Measurements from ENCODE around the gene OR7D2. TPM values are rescaled to one million over a fixed set of nuclear protein-coding genes. Genes with fewer than 3 reads are reported as not detected.

OR7D2 gene
- total RNA-seq, 1 experiment from 2014 or later, result not detected

DNA sequence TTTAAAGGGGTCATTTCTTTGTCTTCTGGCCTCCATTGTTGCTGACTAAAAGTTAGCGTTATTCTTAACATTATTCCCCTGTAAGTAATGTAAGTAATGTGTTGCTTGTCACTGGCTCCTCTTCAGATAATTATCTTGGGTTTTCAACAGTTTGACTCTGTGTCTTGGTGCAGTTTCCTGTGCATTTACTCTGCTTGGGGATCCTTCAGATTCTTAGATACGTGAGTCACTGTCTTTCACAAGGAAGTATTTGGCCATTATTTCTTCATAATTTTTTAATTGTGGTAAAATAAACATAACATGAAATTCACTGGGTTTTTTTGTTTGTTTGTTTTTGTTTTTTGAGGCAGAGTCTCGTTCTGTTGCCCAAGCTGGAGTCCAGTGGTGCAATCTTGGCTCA lies 13.5 kb upstream of the OR7D2 start:
- ATAC-seq, result no peak
- no peak for DNase-seq (ENCODE audit: low spot score)
- Mint-ChIP-seq H3K27ac (no peak overlapping the region), H3K4me3 (no peak overlapping the region), H3K36me3 (peaks cover 49% of the 10 kb centered on the region), H3K9me3 (peaks cover 3% of the 10 kb centered on the region; the same call in 1 of the 2 replicates), H3K4me1 (no peaks in the 10 kb centered on the region), H3K27me3 (ENCODE audit: low read depth) (no peaks in the 10 kb centered on the region)
- ChIA-PET POLR2A (no interaction called here), CTCF (no interaction called here)
- TF ChIP-seq ZBTB21 (CRISPR knock-in tag; IDR thresholded peaks at IDR 0.05; ENCODE audit: borderline replicate concordance) (no peak), ATF1 (CRISPR knock-in tag; IDR thresholded peaks at IDR 0.05) (no peak), RORB (CRISPR knock-in tag; IDR thresholded peaks at IDR 0.05) (no peak), TCF7 (CRISPR knock-in tag; IDR thresholded peaks at IDR 0.05; ENCODE audit: low read depth) (no peak), NFE2L1 (CRISPR knock-in tag; IDR thresholded peaks at IDR 0.05) (no peak), ZNF423 (CRISPR knock-in tag; IDR thresholded peaks at IDR 0.05) (no peak), GABPB1 (CRISPR knock-in tag; IDR thresholded peaks at IDR 0.05) (no peak), MYBL2 (CRISPR knock-in tag; IDR thresholded peaks at IDR 0.05) (no peak), JAZF1 (CRISPR knock-in tag; IDR thresholded peaks at IDR 0.05) (no peak), SMAD4 (CRISPR knock-in tag; IDR thresholded peaks at IDR 0.05) (no peak), HMGA2 (CRISPR knock-in tag; IDR thresholded peaks at IDR 0.05) (no peak), NFATC4 (CRISPR knock-in tag; IDR thresholded peaks at IDR 0.05) (no peak)
- TF ChIP-seq, protein P1, sequence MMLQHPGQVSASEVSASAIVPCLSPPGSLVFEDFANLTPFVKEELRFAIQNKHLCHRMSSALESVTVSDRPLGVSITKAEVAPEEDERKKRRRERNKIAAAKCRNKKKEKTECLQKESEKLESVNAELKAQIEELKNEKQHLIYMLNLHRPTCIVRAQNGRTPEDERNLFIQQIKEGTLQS (CRISPR knock-in tag; conservative IDR thresholded peaks at IDR 0.05), result no peak
- TF ChIP-seq, protein P2, sequence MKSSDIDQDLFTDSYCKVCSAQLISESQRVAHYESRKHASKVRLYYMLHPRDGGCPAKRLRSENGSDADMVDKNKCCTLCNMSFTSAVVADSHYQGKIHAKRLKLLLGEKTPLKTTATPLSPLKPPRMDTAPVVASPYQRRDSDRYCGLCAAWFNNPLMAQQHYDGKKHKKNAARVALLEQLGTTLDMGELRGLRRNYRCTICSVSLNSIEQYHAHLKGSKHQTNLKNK (CRISPR knock-in tag; IDR thresholded peaks at IDR 0.05), result no peak
- TF ChIP-seq, protein P3, sequence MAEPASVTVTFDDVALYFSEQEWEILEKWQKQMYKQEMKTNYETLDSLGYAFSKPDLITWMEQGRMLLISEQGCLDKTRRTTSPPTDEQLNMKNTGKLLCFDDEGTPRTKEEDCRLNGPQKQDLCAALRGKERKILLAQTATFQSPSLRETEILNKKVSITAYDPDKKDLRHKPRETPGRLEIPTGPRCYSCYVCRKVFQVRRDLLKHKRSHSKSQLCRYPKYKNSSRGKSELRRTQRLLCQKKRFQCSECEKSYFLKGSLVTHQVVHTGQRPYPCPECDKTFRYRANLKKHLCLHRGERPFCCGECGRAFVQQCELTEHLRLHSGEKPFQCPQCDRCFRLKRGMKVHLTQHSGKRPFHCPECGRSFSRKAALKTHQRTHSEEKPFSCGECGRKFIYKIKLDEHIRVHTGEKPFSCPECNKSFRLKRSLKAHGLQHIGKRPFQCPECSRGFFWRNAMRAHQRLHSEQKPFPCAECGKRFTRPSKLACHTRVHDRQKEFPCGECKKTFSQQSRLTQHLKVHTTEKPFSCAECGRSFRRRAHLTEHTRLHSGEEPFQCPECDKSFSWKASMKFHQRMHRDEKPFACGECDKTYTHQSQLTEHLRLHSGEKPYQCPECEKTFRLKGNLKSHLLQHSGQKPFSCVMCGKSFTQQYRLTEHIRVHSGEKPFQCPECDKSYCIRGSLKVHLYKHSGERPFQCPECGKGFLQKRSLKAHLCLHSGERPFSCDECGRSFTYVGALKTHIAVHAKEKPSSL (CRISPR knock-in tag; conservative IDR thresholded peaks at IDR 0.05), result no peak
- TF ChIP-seq, protein P4, sequence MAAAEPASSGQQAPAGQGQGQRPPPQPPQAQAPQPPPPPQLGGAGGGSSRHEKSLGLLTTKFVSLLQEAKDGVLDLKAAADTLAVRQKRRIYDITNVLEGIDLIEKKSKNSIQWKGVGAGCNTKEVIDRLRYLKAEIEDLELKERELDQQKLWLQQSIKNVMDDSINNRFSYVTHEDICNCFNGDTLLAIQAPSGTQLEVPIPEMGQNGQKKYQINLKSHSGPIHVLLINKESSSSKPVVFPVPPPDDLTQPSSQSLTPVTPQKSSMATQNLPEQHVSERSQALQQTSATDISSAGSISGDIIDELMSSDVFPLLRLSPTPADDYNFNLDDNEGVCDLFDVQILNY (CRISPR knock-in tag; IDR thresholded peaks at IDR 0.05), result no peak
- TF ChIP-seq, protein P5, sequence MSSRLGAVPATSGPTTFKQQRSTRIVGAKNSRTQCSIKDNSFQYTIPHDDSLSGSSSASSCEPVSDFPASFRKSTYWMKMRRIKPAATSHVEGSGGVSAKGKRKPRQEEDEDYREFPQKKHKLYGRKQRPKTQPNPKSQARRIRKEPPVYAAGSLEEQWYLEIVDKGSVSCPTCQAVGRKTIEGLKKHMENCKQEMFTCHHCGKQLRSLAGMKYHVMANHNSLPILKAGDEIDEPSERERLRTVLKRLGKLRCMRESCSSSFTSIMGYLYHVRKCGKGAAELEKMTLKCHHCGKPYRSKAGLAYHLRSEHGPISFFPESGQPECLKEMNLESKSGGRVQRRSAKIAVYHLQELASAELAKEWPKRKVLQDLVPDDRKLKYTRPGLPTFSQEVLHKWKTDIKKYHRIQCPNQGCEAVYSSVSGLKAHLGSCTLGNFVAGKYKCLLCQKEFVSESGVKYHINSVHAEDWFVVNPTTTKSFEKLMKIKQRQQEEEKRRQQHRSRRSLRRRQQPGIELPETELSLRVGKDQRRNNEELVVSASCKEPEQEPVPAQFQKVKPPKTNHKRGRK (CRISPR knock-in tag; IDR thresholded peaks at IDR 0.05; ENCODE audit: borderline replicate concordance), result no peak
- TF ChIP-seq, protein P6, sequence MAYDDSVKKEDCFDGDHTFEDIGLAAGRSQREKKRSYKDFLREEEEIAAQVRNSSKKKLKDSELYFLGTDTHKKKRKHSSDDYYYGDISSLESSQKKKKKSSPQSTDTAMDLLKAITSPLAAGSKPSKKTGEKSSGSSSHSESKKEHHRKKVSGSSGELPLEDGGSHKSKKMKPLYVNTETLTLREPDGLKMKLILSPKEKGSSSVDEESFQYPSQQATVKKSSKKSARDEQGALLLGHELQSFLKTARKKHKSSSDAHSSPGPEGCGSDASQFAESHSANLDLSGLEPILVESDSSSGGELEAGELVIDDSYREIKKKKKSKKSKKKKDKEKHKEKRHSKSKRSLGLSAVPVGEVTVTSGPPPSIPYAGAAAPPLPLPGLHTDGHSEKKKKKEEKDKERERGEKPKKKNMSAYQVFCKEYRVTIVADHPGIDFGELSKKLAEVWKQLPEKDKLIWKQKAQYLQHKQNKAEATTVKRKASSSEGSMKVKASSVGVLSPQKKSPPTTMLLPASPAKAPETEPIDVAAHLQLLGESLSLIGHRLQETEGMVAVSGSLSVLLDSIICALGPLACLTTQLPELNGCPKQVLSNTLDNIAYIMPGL (CRISPR knock-in tag; IDR thresholded peaks at IDR 0.05), result no peak

DNA sequence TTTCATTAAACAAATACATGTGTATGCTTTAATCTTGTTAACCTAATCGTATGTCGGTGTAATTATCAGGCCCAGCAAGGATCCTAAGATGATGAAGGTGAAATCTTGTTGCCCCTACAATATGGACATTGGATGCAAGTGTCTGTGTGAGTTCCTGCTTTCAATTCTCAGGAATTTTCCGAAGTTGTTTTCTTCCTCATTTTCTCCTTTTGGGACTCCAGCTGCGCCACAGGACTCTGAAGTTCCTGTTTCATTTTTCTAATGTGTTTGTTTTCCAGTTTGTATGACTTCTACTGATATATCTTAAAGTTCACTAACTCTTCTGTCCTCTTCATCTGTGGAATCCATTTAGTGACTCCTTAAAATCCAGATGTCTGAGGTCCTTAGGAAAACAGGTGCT lies 11.9 kb upstream of the OR7D2 start:
- Mint-ChIP-seq H3K27ac (no peak overlapping the region), H3K27me3 (ENCODE audit: low read depth) (no peaks in the 10 kb centered on the region), H3K4me1 (no peaks in the 10 kb centered on the region), H3K4me3 (no peak overlapping the region), H3K36me3 (peaks cover 34% of the 10 kb centered on the region), H3K9me3 (peaks cover 12% of the 10 kb centered on the region)
- ATAC-seq (no peak), DNase-seq (ENCODE audit: low spot score) (no peak)
- POLR2A ChIA-PET, result no interaction called here
- TF ChIP-seq TP53 (CRISPR knock-in tag; IDR thresholded peaks at IDR 0.05) (no peak), ZNF671 (CRISPR knock-in tag; IDR thresholded peaks at IDR 0.05) (no peak), JUN (CRISPR knock-in tag; IDR thresholded peaks at IDR 0.05) (no peak), NFE2L1 (CRISPR knock-in tag; IDR thresholded peaks at IDR 0.05) (no peak), GRHL2 (CRISPR knock-in tag; IDR thresholded peaks at IDR 0.05; ENCODE audit: insufficient replicate concordance, severe bottlenecking) (no peak), JAZF1 (CRISPR knock-in tag; IDR thresholded peaks at IDR 0.05) (no peak)
- TF ChIP-seq, protein P5 (CRISPR knock-in tag; IDR thresholded peaks at IDR 0.05; ENCODE audit: borderline replicate concordance), result no peak
- TF ChIP-seq, protein P7, sequence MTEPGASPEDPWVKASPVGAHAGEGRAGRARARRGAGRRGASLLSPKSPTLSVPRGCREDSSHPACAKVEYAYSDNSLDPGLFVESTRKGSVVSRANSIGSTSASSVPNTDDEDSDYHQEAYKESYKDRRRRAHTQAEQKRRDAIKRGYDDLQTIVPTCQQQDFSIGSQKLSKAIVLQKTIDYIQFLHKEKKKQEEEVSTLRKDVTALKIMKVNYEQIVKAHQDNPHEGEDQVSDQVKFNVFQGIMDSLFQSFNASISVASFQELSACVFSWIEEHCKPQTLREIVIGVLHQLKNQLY (CRISPR knock-in tag; IDR thresholded peaks at IDR 0.05), result no peak
- TF ChIP-seq, protein P8, sequence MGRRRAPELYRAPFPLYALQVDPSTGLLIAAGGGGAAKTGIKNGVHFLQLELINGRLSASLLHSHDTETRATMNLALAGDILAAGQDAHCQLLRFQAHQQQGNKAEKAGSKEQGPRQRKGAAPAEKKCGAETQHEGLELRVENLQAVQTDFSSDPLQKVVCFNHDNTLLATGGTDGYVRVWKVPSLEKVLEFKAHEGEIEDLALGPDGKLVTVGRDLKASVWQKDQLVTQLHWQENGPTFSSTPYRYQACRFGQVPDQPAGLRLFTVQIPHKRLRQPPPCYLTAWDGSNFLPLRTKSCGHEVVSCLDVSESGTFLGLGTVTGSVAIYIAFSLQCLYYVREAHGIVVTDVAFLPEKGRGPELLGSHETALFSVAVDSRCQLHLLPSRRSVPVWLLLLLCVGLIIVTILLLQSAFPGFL (CRISPR knock-in tag; IDR thresholded peaks at IDR 0.05; ENCODE audit: borderline replicate concordance), result no peak
- CTCF ChIA-PET, result no interaction called here

All from WTC11 (cell line).